GM23338 (cell line): ENCODE measurements around the gene SESN3.

Source experiments
- CTCF ChIP-seq, 2 experiments: fragments of 200-600 bp in 1 of 2; sonication (generic) in 1 of 2; conservative IDR thresholded peaks; 2 replicates each; pipeline versions ENCODE4 v1.5.1 to v1.6.1; 2016 to 2017; ENCODE audit warnings: antibody characterized with exemption in 2 of 2, low read depth in 2 of 2, mild to moderate bottlenecking in 2 of 2, moderate library complexity in 1 of 2
- POLR2AphosphoS5 ChIP-seq: IDR thresholded peaks from 2 replicates; pipeline ENCODE4 v1.6.1; 2016; ENCODE audit warnings: antibody characterized with exemption, low read depth

- TF ChIP-seq CTCF (conservative IDR thresholded peaks at IDR 0.05; ENCODE audit: low read depth in 2 of 2): no peak
- no peak for TF ChIP-seq POLR2AphosphoS5
These were observed 82.6 kb downstream of the SESN3 start for GRCh38 chr11:95148406-95148805.
